ENCODE data around the gene ATAD3A.
"Not testable (repeated sequence)": the region's sequence is repeated elsewhere in the genome, so short reads cannot be mapped to it uniquely, and the experiment has no call there.

The ATAD3A gene

GRCh38 chr1:1505366-1505798 lies 6.6 kb upstream of the ATAD3A start:
- TF ChIP-seq CTCF (IDR thresholded peaks at IDR 0.05; ENCODE audit: control insufficient read depth, insufficient read depth, low read depth, low read length, missing control alignments): peak; percentile 26
- DNase-seq (ENCODE audit: low read depth); H3K4me3 ChIP-seq (ENCODE audit: control insufficient read depth, low read depth, low read length): not testable (repeated sequence)

- not testable (repeated sequence) for H3K4me3 ChIP-seq (ENCODE audit: control insufficient read depth, low read depth, low read length); DNase-seq (ENCODE audit: low read depth)
Measured at GRCh38 chr1:1505801-1506200, 6.2 kb upstream of the ATAD3A start.

GRCh38 chr1:1507305-1507704 lies 4.7 kb upstream of the ATAD3A start:
- no peak overlapping the region for H3K4me3 ChIP-seq (ENCODE audit: control insufficient read depth, low read depth, low read length)
- no peak for DNase-seq (ENCODE audit: low read depth)
- TF ChIP-seq CTCF (IDR thresholded peaks at IDR 0.05; ENCODE audit: control insufficient read depth, insufficient read depth, low read depth, low read length, missing control alignments): no peak

GRCh38 chr1:1508775-1509464 lies 3.0 kb upstream of the ATAD3A start:
- DNase-seq (ENCODE audit: low read depth); H3K4me3 ChIP-seq (ENCODE audit: control insufficient read depth, low read depth, low read length): not testable (repeated sequence)

- not testable (repeated sequence) for DNase-seq (ENCODE audit: low read depth); H3K4me3 ChIP-seq (ENCODE audit: control insufficient read depth, low read depth, low read length)
Measured at GRCh38 chr1:1509465-1509850, 2.5 kb upstream of the ATAD3A start.

GRCh38 chr1:1510912-1511532 lies 940 bp upstream of the ATAD3A start:
- DNase-seq (ENCODE audit: low read depth): no peak
- peak; percentile 2 for TF ChIP-seq CTCF (IDR thresholded peaks at IDR 0.05; ENCODE audit: control insufficient read depth, insufficient read depth, low read depth, low read length, missing control alignments)
- peak overlapping the region; percentile 85 for H3K4me3 ChIP-seq (ENCODE audit: control insufficient read depth, low read depth, low read length)

- DNase-seq (ENCODE audit: low read depth): not testable (repeated sequence)
Measured at GRCh38 chr1:1512425-1512824, 463 bp downstream of the ATAD3A start.

GRCh38 chr1:1513675-1514074 lies 1.7 kb downstream of the ATAD3A start:
- H3K4me3 ChIP-seq (ENCODE audit: control insufficient read depth, low read depth, low read length): peak overlapping the region; percentile 28
- not testable (repeated sequence) for DNase-seq (ENCODE audit: low read depth)

More at GRCh38 chr1:1512425-1512824, 463 bp downstream of the ATAD3A start:
- peak overlapping the region; percentile 85 for H3K4me3 ChIP-seq (ENCODE audit: control insufficient read depth, low read depth, low read length)

- not testable (repeated sequence) for H3K4me3 ChIP-seq (ENCODE audit: control insufficient read depth, low read depth, low read length); DNase-seq (ENCODE audit: low read depth)
Measured at GRCh38 chr1:1514376-1514775, 2.4 kb downstream of the ATAD3A start.

GRCh38 chr1:1516923-1517322 lies 5.0 kb downstream of the ATAD3A start:
- DNase-seq (ENCODE audit: low read depth); H3K4me3 ChIP-seq (ENCODE audit: control insufficient read depth, low read depth, low read length): not testable (repeated sequence)
